HepG2 (cell line): ENCODE data around the gene SMPD3. TPM values are rescaled to one million over a fixed set of nuclear protein-coding genes. Genes with fewer than 3 reads are reported as not detected.

Experiments
- ATAC-seq: fragments of 200-7000 bp; cut with Tn5 transposase; 3 replicates; pipeline ENCODE4 v1.9.1; 2020; ENCODE audit warnings: mild to moderate bottlenecking, moderate library complexity
- BruUV-seq: library from RNA; stranded (reverse); fragments of 400-500 nt; replicated peaks from 2 replicates; lab custom pipeline; 2021; lab: Mats Ljungman, UMichigan
- CTCF ChIA-PET: fragments of 300-600 bp; formaldehyde crosslinking; extraction: SDS; loops from one replicate; lab custom pipeline; 2021; ENCODE audit warnings: low total read pairs, inconsistent platforms, low intra/inter-chr PET ratio; lab: Yijun Ruan, JAX
- POLR2A ChIA-PET: fragments of 350-600 bp; sonication (Branson Sonifier 250); formaldehyde crosslinking; loops from one replicate; lab custom pipeline; 2020; ENCODE audit warnings: antibody characterized with exemption, inconsistent platforms; lab: Yijun Ruan, JAX
- DNase-seq: peaks from one replicate; pipeline ENCODE4 v3.0.0-alpha.2; 2015; ENCODE audit warnings: low spot score
- FAIRE-seq: peaks from 3 replicates; lab custom pipeline; 2011; peaks lifted over from hg19 to GRCh38; lab: Jason Lieb, UNC
- H2AFZ ChIP-seq: one replicate; pipeline ENCODE4 v1.6.1; 2011; ENCODE audit warnings: low read length, inconsistent platforms
- H3K27ac ChIP-seq: fragments of 300-600 bp; 3 replicates; pipeline ENCODE4 v1.8.0; 2011; ENCODE audit warnings: mixed run types, mild to moderate bottlenecking, mixed read lengths, low read length, inconsistent platforms; ENCODE audit not compliant: insufficient read depth; ENCODE audit errors: extremely low read length
- H3K27me3 ChIP-seq, 2 experiments: fragments of 200-600 bp in 1 of 2; 2 replicates in 1 of 2; 3 replicates in 1 of 2; pipeline versions ENCODE4 v1.6.0 to v1.8.0; 2011; ENCODE audit warnings: low read length in 2 of 2, mild to moderate bottlenecking in 2 of 2, moderate library complexity in 2 of 2, inconsistent platforms in 1 of 2; ENCODE audit not compliant: insufficient read depth in 2 of 2, control insufficient read depth in 1 of 2
- H3K36me3 ChIP-seq, 2 experiments: fragments of 200-600 bp in 1 of 2; replicated peaks in 1 of 2; 2 replicates in 1 of 2; 3 replicates in 1 of 2; pipeline versions ENCODE4 v1.5.1 to v1.8.0; 2011; ENCODE audit warnings: low read length in 2 of 2, inconsistent platforms in 1 of 2; ENCODE audit not compliant: insufficient read depth in 2 of 2, control insufficient read depth in 1 of 2
- H3K4me1 ChIP-seq: 2 replicates; pipeline ENCODE4 v1.5.1; 2012; ENCODE audit warnings: low read length, inconsistent platforms; ENCODE audit not compliant: insufficient read depth
- H3K4me2 ChIP-seq: 2 replicates; pipeline ENCODE4 v1.6.0; 2011; ENCODE audit warnings: low read depth, low read length, inconsistent platforms
- H3K4me3 ChIP-seq, 3 experiments: fragments of 200-600 bp in 1 of 3; sonication (generic), shearing (Covaris generic) in 1 of 3; replicated peaks in 1 of 3; 2 replicates each; pipeline ENCODE4 v1.5.1; 2011 to 2016; ENCODE audit warnings: low read length in 3 of 3, inconsistent platforms in 2 of 3, low read depth in 2 of 3, mild to moderate bottlenecking in 2 of 3, control low read depth in 1 of 3, mixed read lengths in 1 of 3; ENCODE audit not compliant: insufficient read depth in 1 of 3
- H3K79me2 ChIP-seq: one replicate; pipeline ENCODE4 v1.6.1; 2011; ENCODE audit warnings: low read length, inconsistent platforms; ENCODE audit not compliant: insufficient read depth
- H3K9ac ChIP-seq: 2 replicates; pipeline ENCODE4 v1.6.0; 2011; ENCODE audit warnings: mild to moderate bottlenecking, low read depth, low read length, inconsistent platforms; ENCODE audit not compliant: insufficient read depth
- H3K9me3 ChIP-seq: 2 replicates; pipeline ENCODE4 v1.5.1; 2012; ENCODE audit warnings: mild to moderate bottlenecking, low read length
- H4K20me1 ChIP-seq: 2 replicates; pipeline ENCODE4 v1.6.0; 2011; ENCODE audit warnings: inconsistent platforms, mild to moderate bottlenecking, low read length, moderate library complexity; ENCODE audit not compliant: insufficient read depth
- FOXA3 ChIP-seq: IDR thresholded peaks from 2 replicates; pipeline ENCODE4 v1.6.1; 2016; ENCODE audit warnings: missing genetic modification reagents, missing compliant biosample characterization
- IKZF4 ChIP-seq: sonication (generic); formaldehyde crosslinking; IDR thresholded peaks from 2 replicates; pipeline ENCODE4 v1.5.1; 2020; ENCODE audit warnings: borderline replicate concordance, mild to moderate bottlenecking, low read depth, missing genetic modification reagents; ENCODE audit errors: not compliant biosample characterization
- KDM5A ChIP-seq: fragments of 200-600 bp; sonication (generic); IDR thresholded peaks from 2 replicates; pipeline ENCODE4 v1.7.0; 2018; ENCODE audit warnings: antibody characterized with exemption, mild to moderate bottlenecking, low read length, borderline replicate concordance
- MXD4 ChIP-seq: IDR thresholded peaks from 2 replicates; pipeline ENCODE4 v1.6.1; 2016; ENCODE audit warnings: mild to moderate bottlenecking, missing biosample characterization, missing genetic modification reagents
- MYC ChIP-seq: sonication (generic); formaldehyde crosslinking; IDR thresholded peaks from 2 replicates; pipeline ENCODE4 v1.9.0; 2021; ENCODE audit warnings: missing genetic modification reagents, borderline replicate concordance
- ZC3H4 ChIP-seq: sonication (generic); formaldehyde crosslinking; IDR thresholded peaks from 2 replicates; pipeline ENCODE4 v1.4.0; 2020; ENCODE audit warnings: missing genetic modification reagents, borderline replicate concordance
- ZFP1 ChIP-seq: IDR thresholded peaks from 2 replicates; pipeline ENCODE4 v1.6.1; 2016
- ZNF484 ChIP-seq: sonication (generic); formaldehyde crosslinking; IDR thresholded peaks from 2 replicates; pipeline ENCODE4 v1.5.1; 2020; ENCODE audit warnings: mild to moderate bottlenecking, low read depth, missing genetic modification reagents, borderline replicate concordance
- ZNF589 ChIP-seq: sonication (generic); formaldehyde crosslinking; conservative IDR thresholded peaks from 2 replicates; pipeline ENCODE4 v1.8.0; 2022; ENCODE audit warnings: mild to moderate bottlenecking, moderate library complexity, missing genetic modification reagents
- ZNF816 ChIP-seq: sonication (generic); formaldehyde crosslinking; IDR thresholded peaks from 2 replicates; pipeline ENCODE4 v1.8.0; 2022; ENCODE audit warnings: missing genetic modification reagents, mild to moderate bottlenecking, borderline replicate concordance
- ZSCAN12 ChIP-seq: sonication (generic); formaldehyde crosslinking; IDR thresholded peaks from 2 replicates; pipeline ENCODE4 v1.9.0; 2021; ENCODE audit warnings: mild to moderate bottlenecking, missing genetic modification reagents
- WGBS: methylation state at CpG from one replicate; pipeline ENCODE4 v1.1.6; 2017; ENCODE audit warnings: low lambda C conversion rate; 5-methylcytosine and 5-hydroxymethylcytosine counted together
- in situ Hi-C: cut with HindIII; loops from 2 replicates; pipeline ENCODE4 v1.10.0; 2017; ENCODE audit warnings: low pct_unique_long_range_greater_than_20kb; ENCODE audit not compliant: extremely low pct_ligation_motif_present
- intact Hi-C: fragments of 100-400 bp; cut with micrococcal nuclease; formaldehyde crosslinking; loops from one replicate; pipeline ENCODE4 v1.10.0; 2022; ENCODE audit not compliant: unreplicated experiment
- polyA plus RNA-seq, 8 experiments: library from polyadenylated mRNA; depleted of rRNA in 3 of 8; stranded (reverse) in 7 of 8; unstranded in 1 of 8; fragments of >200 nt; fragmentation: Illumina TruSeq in 4 of 8; extraction: Trizol in 4 of 8; gene quantifications; 2 replicates each; pipeline versions ENCODE4 v1.2.1 to v1.2.3, GENCODE V29; 2011 to 2016; ENCODE audit warnings: low read depth in 4 of 8, missing spikeins in 1 of 8, mixed read lengths in 1 of 8; ENCODE audit not compliant: insufficient read depth in 1 of 8
- total RNA-seq, 5 experiments: library from RNA; depleted of rRNA; stranded (reverse); fragments of >200 nt; fragmentation: Illumina TruSeq; extraction: Trizol; gene quantifications; 2 replicates each; pipeline ENCODE4 v1.2.3, GENCODE V29; 2016; ENCODE audit warnings: low read depth in 1 of 5
- TF ChIP-seq, protein P1 (sequence below): sonication (generic); formaldehyde crosslinking; IDR thresholded peaks from 2 replicates; pipeline ENCODE4 v1.8.0; 2023; ENCODE audit warnings: mild to moderate bottlenecking, missing genetic modification reagents

Gene SMPD3
- total and polyA plus RNA-seq, 2 of the 13 experiments (the other 11 are each of a cell fraction or from before 2014, with no cell fraction given) = 0.07 to 0.32 TPM

DNA sequence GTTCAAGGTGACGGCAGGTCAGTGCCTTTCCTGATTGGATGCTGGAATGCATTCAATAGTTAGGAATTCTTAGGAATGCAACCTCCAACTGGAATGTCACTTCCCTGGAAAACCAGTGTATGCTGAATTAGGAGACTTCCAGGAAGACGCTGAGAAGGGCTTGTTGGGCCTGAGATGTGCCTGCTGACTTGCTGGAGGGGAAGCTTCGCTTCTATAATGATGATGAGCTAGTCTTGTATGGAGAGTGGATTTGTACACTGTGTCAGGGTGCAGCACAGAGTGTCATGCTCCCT is 45.6 kb downstream of the SMPD3 start:
- no peak overlapping the region for H3K9ac ChIP-seq
- H3K9me3 ChIP-seq = no peaks in the 10 kb centered on the region
- FAIRE-seq (no peak), DNase-seq (no peak), ATAC-seq (no peak)
- TF ChIP-seq ZNF484 (CRISPR knock-in tag) = no peak
- no peak for TF ChIP-seq MYC (CRISPR knock-in tag)
- no peak for TF ChIP-seq MXD4 (CRISPR knock-in tag)
- no peak for TF ChIP-seq ZC3H4
- no peak for TF ChIP-seq KDM5A
- TF ChIP-seq FOXA3 = no peak
- no peak for TF ChIP-seq ZSCAN12
- TF ChIP-seq, protein P1, sequence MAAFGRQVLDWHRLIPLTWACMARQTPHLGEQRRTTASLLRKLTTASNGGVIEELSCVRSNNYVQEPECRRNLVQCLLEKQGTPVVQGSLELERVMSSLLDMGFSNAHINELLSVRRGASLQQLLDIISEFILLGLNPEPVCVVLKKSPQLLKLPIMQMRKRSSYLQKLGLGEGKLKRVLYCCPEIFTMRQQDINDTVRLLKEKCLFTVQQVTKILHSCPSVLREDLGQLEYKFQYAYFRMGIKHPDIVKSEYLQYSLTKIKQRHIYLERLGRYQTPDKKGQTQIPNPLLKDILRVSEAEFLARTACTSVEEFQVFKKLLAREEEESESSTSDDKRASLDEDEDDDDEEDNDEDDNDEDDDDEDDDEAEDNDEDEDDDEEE = no peak
- TF ChIP-seq ZFP1 (CRISPR knock-in tag) = no peak
- no peak for TF ChIP-seq ZNF816 (CRISPR knock-in tag)
- no peak for TF ChIP-seq ZNF589
- no peak for TF ChIP-seq IKZF4 (CRISPR knock-in tag)
- H3K27ac ChIP-seq = no peak overlapping the region
- in situ Hi-C loops (no loop called here), intact Hi-C loops (no loop called here)
- ChIA-PET POLR2A (no interaction called here), CTCF (no interaction called here)
- H3K4me2 ChIP-seq = no peak overlapping the region
- no peak overlapping the region for H3K4me3 ChIP-seq
- H3K36me3 ChIP-seq = no peaks in the 10 kb centered on the region
- BruUV-seq = no TSS peak
- no peaks in the 10 kb centered on the region; the same call in 1 of the 2 replicates for H3K4me1 ChIP-seq
- no peaks in the 10 kb centered on the region; the same call in 1 of the 2 replicates for H4K20me1 ChIP-seq
- peaks cover 0 to 30% of the 10 kb centered on the region in 2 experiments; a peak in 3 of 5 replicates for H3K27me3 ChIP-seq
- 6% methylated on average over 3 of the region's 3 CpGs for WGBS
- no peak overlapping the region for H2AFZ ChIP-seq
- H3K79me2 ChIP-seq = no peaks in the 10 kb centered on the region
